GM12872 (cell line): ENCODE data around the gene ZNF319.

Source experiments
- TF ChIP-seq, protein P1 (sequence below): IDR thresholded peaks from 3 replicates; pipeline ENCODE4 v1.5.1; 2011; ENCODE audit warnings: low read depth, mild to moderate bottlenecking, low read length, moderate library complexity; ENCODE audit not compliant: insufficient read depth

The ZNF319 gene

DNA sequence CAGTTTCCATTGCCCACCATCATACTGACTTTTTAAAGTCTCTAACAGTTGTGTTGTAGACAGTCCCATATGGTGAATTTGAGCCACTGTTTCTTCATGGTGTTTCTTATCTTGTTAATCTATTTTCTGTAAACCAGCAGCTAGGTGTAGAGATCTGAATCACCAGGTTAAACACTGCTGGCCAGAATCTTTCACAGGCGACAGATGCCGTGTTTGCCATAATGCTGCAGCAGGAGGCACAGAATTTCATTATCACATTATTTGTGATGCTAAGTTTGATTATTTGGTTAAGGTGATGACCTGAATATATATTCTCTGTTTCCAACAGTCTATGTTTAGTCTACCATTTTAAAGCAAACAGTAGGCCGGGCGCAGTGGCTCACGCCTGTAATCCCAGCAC is 18.1 kb downstream of the ZNF319 start:
- TF ChIP-seq, protein P1, sequence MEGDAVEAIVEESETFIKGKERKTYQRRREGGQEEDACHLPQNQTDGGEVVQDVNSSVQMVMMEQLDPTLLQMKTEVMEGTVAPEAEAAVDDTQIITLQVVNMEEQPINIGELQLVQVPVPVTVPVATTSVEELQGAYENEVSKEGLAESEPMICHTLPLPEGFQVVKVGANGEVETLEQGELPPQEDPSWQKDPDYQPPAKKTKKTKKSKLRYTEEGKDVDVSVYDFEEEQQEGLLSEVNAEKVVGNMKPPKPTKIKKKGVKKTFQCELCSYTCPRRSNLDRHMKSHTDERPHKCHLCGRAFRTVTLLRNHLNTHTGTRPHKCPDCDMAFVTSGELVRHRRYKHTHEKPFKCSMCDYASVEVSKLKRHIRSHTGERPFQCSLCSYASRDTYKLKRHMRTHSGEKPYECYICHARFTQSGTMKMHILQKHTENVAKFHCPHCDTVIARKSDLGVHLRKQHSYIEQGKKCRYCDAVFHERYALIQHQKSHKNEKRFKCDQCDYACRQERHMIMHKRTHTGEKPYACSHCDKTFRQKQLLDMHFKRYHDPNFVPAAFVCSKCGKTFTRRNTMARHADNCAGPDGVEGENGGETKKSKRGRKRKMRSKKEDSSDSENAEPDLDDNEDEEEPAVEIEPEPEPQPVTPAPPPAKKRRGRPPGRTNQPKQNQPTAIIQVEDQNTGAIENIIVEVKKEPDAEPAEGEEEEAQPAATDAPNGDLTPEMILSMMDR = no peak

GRCh38 chr16:57981636-57982035 is 18.8 kb downstream of the ZNF319 start:
- TF ChIP-seq, protein P1 = no peak

- TF ChIP-seq, protein P1 = no peak
Measured at GRCh38 chr16:57979006-57979585, 21.4 kb downstream of the ZNF319 start.

- TF ChIP-seq, protein P1 = no peak
Measured at GRCh38 chr16:57977418-57978069, 22.9 kb downstream of the ZNF319 start.

DNA sequence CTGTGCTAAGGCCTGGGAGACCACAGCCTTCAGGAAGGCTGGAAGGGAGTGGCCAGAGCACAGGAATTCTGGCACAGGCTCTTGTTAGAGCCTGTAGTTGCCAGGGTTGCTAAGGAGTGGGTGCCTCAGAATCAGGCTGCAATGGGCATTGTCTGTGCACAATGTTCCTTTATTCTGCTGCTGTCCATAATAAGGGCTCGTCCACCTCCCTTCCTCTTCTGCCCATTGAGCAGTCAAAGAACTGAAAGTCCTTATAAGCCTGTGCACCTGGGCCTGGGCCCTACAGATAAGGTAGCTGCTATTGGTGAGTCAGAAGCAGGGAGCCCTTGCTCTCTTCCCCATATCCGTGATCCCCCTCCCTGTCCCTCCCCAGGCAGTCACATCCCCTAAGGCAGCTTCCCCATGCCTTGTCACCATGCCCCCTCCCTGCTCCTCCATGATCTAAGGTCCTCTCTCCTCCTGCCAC is 24.1 kb downstream of the ZNF319 start:
- TF ChIP-seq, protein P1 = no peak

DNA sequence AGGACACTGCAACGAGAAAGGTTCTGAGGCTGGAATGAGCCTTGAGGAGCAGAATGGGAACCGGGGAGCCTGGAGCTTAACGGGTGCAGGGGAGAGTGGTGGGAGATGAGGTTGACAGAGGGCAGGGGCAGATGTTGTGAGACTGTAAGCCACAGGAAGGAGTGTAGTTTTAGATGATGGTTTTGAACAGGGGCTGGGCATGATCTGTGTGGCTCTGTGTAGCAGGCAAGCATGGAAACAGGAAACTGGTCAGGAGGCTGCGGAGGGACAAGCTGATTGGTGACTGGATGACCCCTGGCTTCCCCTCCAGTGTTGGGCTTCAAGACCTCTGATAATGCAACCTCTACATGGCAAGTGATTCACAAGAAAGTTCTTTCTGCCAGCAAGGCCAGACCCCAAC is 28.2 kb downstream of the ZNF319 start:
- TF ChIP-seq, protein P1 = no peak

GRCh38 chr16:57971848-57972247 is 28.6 kb downstream of the ZNF319 start:
- TF ChIP-seq, protein P1 = no peak
